K562 (cell line): ENCODE data around the gene ATP8B4. TPM values are rescaled to one million over a fixed set of nuclear protein-coding genes. Genes with fewer than 3 reads are reported as not detected.

Experiments
- ATAC-seq: fragments of 200-7000 bp; cut with Tn5 transposase; 3 replicates; pipeline ENCODE4 v1.9.1; 2020; ENCODE audit warnings: moderate library complexity
- BruUV-seq: library from RNA; stranded (reverse); fragments of 400-500 nt; replicated peaks from 2 replicates; lab custom pipeline; 2021; lab: Mats Ljungman, UMichigan
- CTCF ChIA-PET: fragments of 300-600 bp; formaldehyde crosslinking; extraction: SDS; loops from one replicate; lab custom pipeline; 2021; ENCODE audit warnings: low intra/inter-chr PET ratio; lab: Yijun Ruan, JAX
- POLR2A ChIA-PET: fragments of 300-600, 350-650 bp; sonication (Branson Sonifier 250); formaldehyde crosslinking; extraction: SDS; loops from one replicate; lab custom pipeline; 2021; ENCODE audit warnings: antibody characterized with exemption, inconsistent platforms; lab: Yijun Ruan, JAX
- DNase-seq, 4 experiments: peaks; one replicate each; pipeline versions ENCODE4 v3.0.0 to v3.0.0-alpha.2; 2011 to 2018; ENCODE audit warnings: low spot score in 3 of 4, mixed read lengths in 3 of 4; ENCODE audit errors: extremely low read depth in 1 of 4
- FAIRE-seq: peaks from 2 replicates; lab custom pipeline; 2011; peaks lifted over from hg19 to GRCh38; lab: Jason Lieb, UNC
- H2AFZ ChIP-seq: 2 replicates; pipeline ENCODE4 v1.6.0; 2011; ENCODE audit warnings: low read depth, low read length, control low read depth, inconsistent platforms
- H3K27ac ChIP-seq: fragments of 200-600 bp; 3 replicates; pipeline ENCODE4 v1.8.0; 2011; ENCODE audit warnings: low read depth, mild to moderate bottlenecking, control low read depth, inconsistent platforms, low read length, moderate library complexity, mixed read lengths; ENCODE audit errors: extremely low read depth
- H3K27me3 ChIP-seq, 2 experiments: fragments of 300-600 bp in 1 of 2; 2 replicates in 1 of 2; 3 replicates in 1 of 2; pipeline versions ENCODE4 v1.6.0 to v1.8.0; 2011; ENCODE audit warnings: inconsistent platforms in 2 of 2, low read length in 2 of 2, mild to moderate bottlenecking in 1 of 2, mixed read lengths in 1 of 2, moderate library complexity in 1 of 2; ENCODE audit not compliant: control insufficient read depth in 2 of 2, insufficient read depth in 2 of 2
- H3K36me3 ChIP-seq: fragments of 300-600 bp; 3 replicates; pipeline ENCODE4 v1.8.0; 2011; ENCODE audit warnings: mild to moderate bottlenecking, low read length, inconsistent platforms; ENCODE audit not compliant: control insufficient read depth, insufficient read depth
- H3K4me1 ChIP-seq, 2 experiments: fragments of 200-600 bp in 1 of 2; replicated peaks in 1 of 2; 2 replicates in 1 of 2; 3 replicates in 1 of 2; pipeline versions ENCODE4 v1.5.1 to v1.8.0; 2011; ENCODE audit warnings: inconsistent platforms in 2 of 2, low read length in 2 of 2, mild to moderate bottlenecking in 1 of 2, mixed read lengths in 1 of 2, moderate library complexity in 1 of 2; ENCODE audit not compliant: control insufficient read depth in 2 of 2, insufficient read depth in 2 of 2
- H3K4me2 ChIP-seq: 2 replicates; pipeline ENCODE4 v1.6.1; 2011; ENCODE audit warnings: low read length, control low read depth, inconsistent platforms, mixed read lengths; ENCODE audit not compliant: insufficient read depth
- H3K4me3 ChIP-seq: fragments of 200-600 bp; sonication (generic), shearing (Covaris generic); 2 replicates; pipeline ENCODE4 v1.5.1; 2016; ENCODE audit warnings: control low read depth, inconsistent platforms
- H3K79me2 ChIP-seq: fragments of 200-600 bp; 3 replicates; pipeline ENCODE4 v1.8.0; 2011; ENCODE audit warnings: low read length, inconsistent platforms; ENCODE audit not compliant: control insufficient read depth, insufficient read depth
- H3K9ac ChIP-seq, 2 experiments: 2 replicates each; pipeline versions ENCODE4 v1.6.0 to v1.6.1; 2011; ENCODE audit warnings: low read depth in 2 of 2, low read length in 2 of 2, control low read depth in 1 of 2, inconsistent platforms in 1 of 2, mild to moderate bottlenecking in 1 of 2, mixed read lengths in 1 of 2; ENCODE audit not compliant: insufficient read depth in 1 of 2
- H3K9me1 ChIP-seq: one replicate; pipeline ENCODE4 v1.6.0; 2011; ENCODE audit warnings: inconsistent platforms, mild to moderate bottlenecking, low read length, moderate library complexity; ENCODE audit not compliant: control insufficient read depth, insufficient read depth
- H3K9me3 ChIP-seq: replicated peaks from 2 replicates; pipeline ENCODE4 v1.5.1; 2011; ENCODE audit warnings: low read depth, low read length, inconsistent platforms; ENCODE audit not compliant: control insufficient read depth, insufficient read depth
- H4K20me1 ChIP-seq: replicated peaks from 2 replicates; pipeline ENCODE4 v1.6.1; 2011; ENCODE audit warnings: low read length, inconsistent platforms, mixed read lengths; ENCODE audit not compliant: control insufficient read depth, insufficient read depth
- CC2D1A ChIP-seq: fragments of 450-650 bp; IDR thresholded peaks from 2 replicates; pipeline ENCODE4 v1.6.1; 2017; ENCODE audit warnings: mild to moderate bottlenecking
- CCNT2 ChIP-seq: IDR thresholded peaks from 2 replicates; pipeline ENCODE4 v1.6.1; 2011; ENCODE audit warnings: borderline replicate concordance, low read depth, mild to moderate bottlenecking, moderate library complexity, mixed read lengths, low read length; ENCODE audit not compliant: insufficient read length; ENCODE audit errors: extremely low read depth
- CHD1 ChIP-seq: fragments of 200-600 bp; sonication (generic); IDR thresholded peaks from one replicate; pipeline ENCODE4 v1.6.1; 2012; ENCODE audit warnings: mild to moderate bottlenecking, moderate library complexity, low read length, inconsistent platforms
- HOMEZ ChIP-seq: fragments of 250-450 bp; sonication (Bioruptor Pico); IDR thresholded peaks from 2 replicates; pipeline ENCODE4 v1.4.0; 2020; ENCODE audit warnings: mild to moderate bottlenecking, moderate library complexity
- MIER1 ChIP-seq: fragments of 450-650 bp; IDR thresholded peaks from 2 replicates; pipeline ENCODE4 v1.6.1; 2016; ENCODE audit warnings: antibody characterized with exemption, mild to moderate bottlenecking, low read depth
- MTA2 ChIP-seq: fragments of 450-650 bp; IDR thresholded peaks from 2 replicates; pipeline ENCODE4 v1.6.1; 2016; ENCODE audit warnings: low read depth
- PHB2 ChIP-seq: fragments of 450-650 bp; IDR thresholded peaks from 2 replicates; pipeline ENCODE4 v1.6.1; 2017; ENCODE audit warnings: low read depth
- POLR2G ChIP-seq: fragments of 200-400 bp; formaldehyde crosslinking; IDR thresholded peaks from 2 replicates; pipeline ENCODE4 v1.6.1; 2017; ENCODE audit warnings: low read depth, mild to moderate bottlenecking, antibody characterized with exemption, low read length, moderate library complexity
- WGBS: fragments of 100-300 bp; shearing (Covaris generic); methylation state at CpG from one replicate; pipeline ENCODE4 v1.1.6; 2016; ENCODE audit warnings: low coverage, mixed read lengths; ENCODE audit not compliant: insufficient coverage; ENCODE audit errors: missing lambda C conversion rate; 5-methylcytosine and 5-hydroxymethylcytosine counted together
- in situ Hi-C: fragments of 300-500 bp; cut with MboI; formaldehyde crosslinking; loops from 4 replicates; pipeline ENCODE4 v1.15.0; 2018; ENCODE audit warnings: inconsistent platforms, mixed read lengths
- intact Hi-C: fragments of 100-400 bp; cut with micrococcal nuclease; formaldehyde crosslinking; loops from 2 replicates; pipeline ENCODE4 v1.14.2; 2022
- polyA plus RNA-seq, 8 experiments: library from polyadenylated mRNA; depleted of rRNA in 4 of 8; stranded (reverse) in 5 of 8; unstranded in 3 of 8; fragments of >200 nt; fragmentation: Nextera tagmentation in 2 of 8; fragmentation: Illumina TruSeq in 1 of 8; extraction: Ambion mirVana in 2 of 8; extraction: Trizol in 1 of 8; gene quantifications; 2 replicates each; pipeline versions ENCODE4 v1.2.1 to v1.2.3, GENCODE V29; 2011 to 2014; ENCODE audit warnings: inconsistent platforms in 1 of 8, missing spikeins in 1 of 8
- total RNA-seq, 7 experiments: library from RNA; depleted of rRNA in 6 of 7; stranded (reverse); fragments of >200 nt in 6 of 7; fragmentation: Illumina TruSeq in 2 of 7; extraction: Trizol in 2 of 7; gene quantifications; 2 replicates each; pipeline versions ENCODE4 v1.2.1 to v1.2.3, GENCODE V29; 2011 to 2021; ENCODE audit warnings: low replicate concordance in 1 of 7
- TF ChIP-seq, protein P1 (sequence below), 2 experiments: fragments of 450-650 bp; IDR thresholded peaks; 2 replicates each; pipeline ENCODE4 v1.6.1; 2016

Gene ATP8B4
- total and polyA plus RNA-seq, 9 of the 15 experiments (the other 6 are each of a cell fraction or from before 2014, with no cell fraction given) = 0.14 to 2.5 (median 0.44) TPM

DNA sequence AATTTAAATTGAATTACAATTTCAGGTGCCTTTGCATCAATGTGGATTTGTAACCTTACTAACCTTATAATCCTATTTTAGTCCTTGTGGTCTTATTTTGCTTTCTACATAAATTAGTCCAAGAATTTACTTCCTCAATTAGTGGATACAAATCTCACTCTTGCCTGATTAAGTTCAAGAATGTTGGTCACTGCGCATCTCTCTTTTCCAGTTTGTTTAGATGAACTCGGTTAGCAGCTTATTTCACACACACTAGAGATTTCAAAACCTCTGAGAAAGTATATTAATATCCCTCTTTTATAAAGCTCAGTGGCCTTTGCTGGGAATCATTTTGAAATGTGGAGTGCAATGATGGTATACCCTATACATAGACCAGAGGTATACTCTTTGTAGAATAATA is 254.8 kb downstream of the ATP8B4 start:
- in situ Hi-C loops (no loop called here), intact Hi-C loops (no loop called here)
- Histone ChIP-seq H2AFZ (no peak overlapping the region), H3K27me3 (no peaks in the 10 kb centered on the region; a peak in 1 of 5 replicates), H3K27ac (no peak overlapping the region), H4K20me1 (no peaks in the 10 kb centered on the region), H3K79me2 (no peaks in the 10 kb centered on the region), H3K9ac (no peak overlapping the region), H3K4me2 (no peak overlapping the region), H3K36me3 (no peaks in the 10 kb centered on the region), H3K9me1 (no peaks in the 10 kb centered on the region), H3K4me3 (no peak overlapping the region), H3K4me1 (no peaks in the 10 kb centered on the region), H3K9me3 (no peaks in the 10 kb centered on the region)
- ATAC-seq (no peak), DNase-seq (no peak), FAIRE-seq (no peak)
- TF ChIP-seq, protein P1, sequence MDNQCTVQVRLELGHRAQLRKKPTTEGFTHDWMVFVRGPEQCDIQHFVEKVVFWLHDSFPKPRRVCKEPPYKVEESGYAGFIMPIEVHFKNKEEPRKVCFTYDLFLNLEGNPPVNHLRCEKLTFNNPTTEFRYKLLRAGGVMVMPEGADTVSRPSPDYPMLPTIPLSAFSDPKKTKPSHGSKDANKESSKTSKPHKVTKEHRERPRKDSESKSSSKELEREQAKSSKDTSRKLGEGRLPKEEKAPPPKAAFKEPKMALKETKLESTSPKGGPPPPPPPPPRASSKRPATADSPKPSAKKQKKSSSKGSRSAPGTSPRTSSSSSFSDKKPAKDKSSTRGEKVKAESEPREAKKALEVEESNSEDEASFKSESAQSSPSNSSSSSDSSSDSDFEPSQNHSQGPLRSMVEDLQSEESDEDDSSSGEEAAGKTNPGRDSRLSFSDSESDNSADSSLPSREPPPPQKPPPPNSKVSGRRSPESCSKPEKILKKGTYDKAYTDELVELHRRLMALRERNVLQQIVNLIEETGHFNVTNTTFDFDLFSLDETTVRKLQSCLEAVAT (IDR thresholded peaks at IDR 0.05) = no peak
- TF ChIP-seq CHD1 = no peak
- TF ChIP-seq PHB2 = no peak
- no peak for TF ChIP-seq MIER1
- TF ChIP-seq MTA2 = no peak
- no peak for TF ChIP-seq HOMEZ (CRISPR knock-in tag)
- no peak for TF ChIP-seq POLR2G
- no peak for TF ChIP-seq CC2D1A
- no peak for TF ChIP-seq CCNT2
- no TSS peak for BruUV-seq
- CTCF ChIA-PET = no interaction called here
- POLR2A ChIA-PET = interaction anchor here (1.0 kb wide), 1 partner anchor 10 kb away, joined by 4 read pairs; no protein-coding TSS in a partner anchor
- 0% methylated on average over 2 of the region's 2 CpGs for WGBS
